ENCODE measurements around the gene EWSR1.

DNA sequence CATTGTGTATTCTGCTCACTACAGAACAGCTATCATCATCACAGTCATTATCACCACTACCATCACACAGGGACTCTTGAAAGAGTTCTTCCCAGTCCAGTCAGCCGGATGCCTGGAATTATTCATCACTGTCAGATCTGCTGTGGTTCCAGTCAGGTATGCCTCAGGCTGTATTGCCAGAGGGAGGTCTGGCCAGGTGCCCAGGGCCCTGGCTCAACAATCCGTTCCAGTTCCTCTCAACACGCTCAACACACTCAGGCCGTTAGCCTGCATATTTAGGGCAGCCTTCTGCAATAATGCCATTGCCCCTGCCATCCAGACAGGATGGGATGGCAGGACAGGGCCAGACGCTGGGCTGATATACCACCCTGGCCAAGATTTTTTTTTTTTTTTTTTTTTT lies 76.1 kb downstream of the EWSR1 start:
- TF ChIP-seq CTCF (IDR thresholded peaks at IDR 0.05) (no peak), ZFX (IDR thresholded peaks at IDR 0.05; ENCODE audit: borderline replicate concordance) (no peak)
